Measurements from ENCODE around the gene NOS1AP. TPM values are rescaled to one million over a fixed set of nuclear protein-coding genes. Genes with fewer than 3 reads are reported as not detected.

The NOS1AP gene
- polyA plus RNA-seq, 4 donors = 0.89 to 2.1 (median 1.7) TPM

DNA sequence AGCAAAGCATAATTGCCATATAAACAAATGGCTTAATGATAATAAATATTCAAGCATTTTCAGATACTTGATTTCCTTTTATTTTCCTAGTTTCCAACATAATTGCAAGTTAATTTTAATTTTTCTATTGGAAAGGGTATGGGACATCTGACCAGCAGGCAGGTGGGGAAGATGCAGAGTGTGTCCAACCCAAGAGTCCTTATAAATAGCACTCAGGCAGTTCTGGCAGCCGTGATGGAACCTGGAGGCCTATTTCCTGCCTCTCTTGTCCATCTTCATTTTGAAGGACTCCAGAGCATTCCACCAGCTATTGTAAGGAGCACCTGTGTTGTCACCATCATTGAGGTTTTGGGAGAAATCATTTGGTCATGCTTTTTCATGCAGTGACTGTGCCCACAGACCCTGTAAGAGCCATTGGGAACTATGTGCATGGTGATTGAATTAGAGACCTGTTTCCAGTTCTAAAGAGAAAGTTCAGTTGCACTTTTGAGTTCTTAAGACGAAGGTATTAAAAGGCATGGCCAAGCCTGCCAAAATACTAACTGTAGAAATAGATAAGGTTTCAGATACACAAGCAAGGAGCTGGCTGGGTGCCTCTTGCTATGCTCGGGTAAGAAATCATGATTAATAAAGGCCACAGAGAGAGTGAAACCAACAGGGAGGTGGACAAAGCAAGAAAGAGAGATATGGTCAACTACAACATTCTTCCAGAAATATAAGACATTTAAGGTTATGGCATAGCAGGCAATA, 214.9 kb downstream of the NOS1AP start:
- WGBS, 3 donors = 27 to 51% (median 28%) methylated on average over 3 of the region's 3 CpGs
- Histone ChIP-seq H3K9me3 (ENCODE audit: control insufficient read depth in 2 of 2, insufficient read depth in 1 of 2, low read depth in 1 of 2, low read length in 1 of 2) (no peaks in the 10 kb centered on the region), H3K36me3 (ENCODE audit: control insufficient read depth in 3 of 3, insufficient read depth in 2 of 3, low read depth in 1 of 3, low read length in 3 of 3) (peaks cover 0 to 3% (median 0%) of the 10 kb centered on the region in 3 donors), H3K27me3 (ENCODE audit: control insufficient read depth in 3 of 3, insufficient read depth in 3 of 3, low read length in 3 of 3) (peaks cover 0 to 2% (median 0%) of the 10 kb centered on the region in 3 donors), H3K4me1 (ENCODE audit: control insufficient read depth in 3 of 3, insufficient read depth in 2 of 3, low read depth in 1 of 3, low read length in 2 of 3) (peaks cover 5 to 19% (median 9%) of the 10 kb centered on the region in 3 donors), H3K4me3 (ENCODE audit: low read depth in 1 of 3, low read length in 3 of 3) (no peak overlapping the region), H3K27ac (ENCODE audit: low read depth in 1 of 3, low read length in 2 of 3) (peak overlapping the region; percentile 66 to 80 (median 73))
- FAIRE-seq = no peak
- DNase-seq = peak in 1 of 2 donors; percentile 51

DNA sequence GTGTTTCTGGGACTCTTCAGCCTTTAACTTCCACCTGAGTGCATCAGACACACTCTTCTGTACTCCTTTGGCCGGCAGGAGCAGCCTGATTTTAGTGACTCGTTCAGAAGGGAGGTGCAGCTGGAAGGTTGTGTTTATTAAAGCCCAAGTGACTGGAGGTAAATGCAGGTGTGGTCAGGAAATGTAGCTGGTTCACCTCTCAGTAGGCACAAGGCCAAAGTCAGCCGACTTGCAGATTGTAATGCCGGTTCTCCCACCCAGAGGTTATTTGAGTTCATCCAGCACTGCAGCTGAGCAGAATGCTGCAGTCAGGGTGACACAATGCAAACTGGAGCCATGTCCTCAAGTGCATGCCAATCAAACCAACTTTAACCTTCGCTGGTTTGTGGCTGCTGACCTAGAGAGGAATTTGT, 215.7 kb downstream of the NOS1AP start:
- Histone ChIP-seq H3K4me1 (ENCODE audit: control insufficient read depth in 3 of 3, insufficient read depth in 2 of 3, low read depth in 1 of 3, low read length in 2 of 3) (peaks cover 5 to 19% (median 9%) of the 10 kb centered on the region in 3 donors), H3K27me3 (ENCODE audit: control insufficient read depth in 3 of 3, insufficient read depth in 3 of 3, low read length in 3 of 3) (peaks cover 0 to 2% (median 0%) of the 10 kb centered on the region in 3 donors), H3K4me3 (ENCODE audit: low read depth in 1 of 3, low read length in 3 of 3) (no peak overlapping the region), H3K9me3 (ENCODE audit: control insufficient read depth in 2 of 2, insufficient read depth in 1 of 2, low read depth in 1 of 2, low read length in 1 of 2) (no peaks in the 10 kb centered on the region), H3K27ac (ENCODE audit: low read depth in 1 of 3, low read length in 2 of 3) (peak overlapping the region; percentile 66 to 80 (median 73)), H3K36me3 (ENCODE audit: control insufficient read depth in 3 of 3, insufficient read depth in 2 of 3, low read depth in 1 of 3, low read length in 3 of 3) (peaks cover 0 to 3% (median 0%) of the 10 kb centered on the region in 3 donors)
- WGBS, 3 donors = 7 to 33% (median 19%) methylated on average over 5 of the region's 5 CpGs
- no peak for FAIRE-seq
- peak; percentile 91 to 97 for DNase-seq

DNA sequence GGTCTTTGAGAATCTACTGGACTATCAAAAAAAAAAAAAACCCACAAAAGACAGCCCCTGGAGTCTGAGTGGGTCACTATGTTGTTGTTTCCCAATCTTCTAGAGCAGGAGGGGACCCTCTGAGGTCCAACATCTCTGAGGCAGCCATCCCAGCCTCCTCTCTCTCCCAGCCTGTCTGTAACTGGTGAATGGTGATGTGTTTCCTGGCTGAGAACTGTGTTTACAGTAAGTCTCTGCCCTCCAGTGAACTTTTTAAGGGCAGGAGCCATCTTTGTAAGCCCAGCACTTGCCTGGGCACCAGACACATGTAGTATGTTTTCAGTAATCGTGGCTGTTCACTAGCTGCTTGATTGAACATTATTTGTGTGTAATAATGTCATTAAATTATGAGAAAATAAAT, 221.5 kb downstream of the NOS1AP start:
- H3K4me1 ChIP-seq (ENCODE audit: control insufficient read depth in 3 of 3, insufficient read depth in 2 of 3, low read depth in 1 of 3, low read length in 2 of 3) = peaks cover 0 to 2% (median 0%) of the 10 kb centered on the region in 3 donors
- DNase-seq (no peak), FAIRE-seq (no peak)
- no peak overlapping the region for H3K4me3 ChIP-seq (ENCODE audit: low read depth in 1 of 3, low read length in 3 of 3)
- WGBS, 3 donors = 69 to 95% (median 75%) methylated on average over 1 of the region's 1 CpG
- no peak overlapping the region for H3K27ac ChIP-seq (ENCODE audit: low read depth in 1 of 3, low read length in 2 of 3)
- H3K36me3 ChIP-seq (ENCODE audit: control insufficient read depth in 3 of 3, insufficient read depth in 2 of 3, low read depth in 1 of 3, low read length in 3 of 3) = peaks cover 0 to 3% (median 0%) of the 10 kb centered on the region in 3 donors
- H3K9me3 ChIP-seq (ENCODE audit: control insufficient read depth in 2 of 2, insufficient read depth in 1 of 2, low read depth in 1 of 2, low read length in 1 of 2) = no peaks in the 10 kb centered on the region
- H3K27me3 ChIP-seq (ENCODE audit: control insufficient read depth in 3 of 3, insufficient read depth in 3 of 3, low read length in 3 of 3) = no peaks in the 10 kb centered on the region

DNA sequence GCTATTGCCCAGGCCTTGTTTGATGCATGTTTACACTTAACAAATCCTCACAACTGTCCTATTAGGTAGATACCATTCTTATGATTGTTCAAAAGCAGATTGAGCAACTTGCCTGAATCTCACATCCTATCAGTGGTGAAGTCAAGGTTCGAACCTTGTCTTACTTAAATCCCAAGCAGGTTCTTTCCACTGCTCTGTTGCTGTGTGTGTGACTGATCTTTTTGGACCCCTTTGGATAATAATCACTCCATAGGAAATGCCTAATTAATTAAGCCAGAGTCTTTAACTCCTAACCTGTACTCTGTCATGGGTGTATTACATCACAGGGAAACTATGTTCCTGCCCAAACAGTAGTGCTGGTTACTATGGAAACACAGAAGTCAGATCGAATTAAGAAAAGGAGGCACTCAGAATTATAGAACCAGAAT, 222.9 kb downstream of the NOS1AP start:
- no peak for DNase-seq
- no peaks in the 10 kb centered on the region for H3K27me3 ChIP-seq (ENCODE audit: control insufficient read depth in 3 of 3, insufficient read depth in 3 of 3, low read length in 3 of 3)
- H3K4me1 ChIP-seq (ENCODE audit: control insufficient read depth in 3 of 3, insufficient read depth in 2 of 3, low read depth in 1 of 3, low read length in 2 of 3) = no peaks in the 10 kb centered on the region
- no peak for FAIRE-seq
- H3K36me3 ChIP-seq (ENCODE audit: control insufficient read depth in 3 of 3, insufficient read depth in 2 of 3, low read depth in 1 of 3, low read length in 3 of 3) = peaks cover 0 to 3% (median 0%) of the 10 kb centered on the region in 3 donors
- H3K4me3 ChIP-seq (ENCODE audit: low read depth in 1 of 3, low read length in 3 of 3) = no peak overlapping the region
- H3K27ac ChIP-seq (ENCODE audit: low read depth in 1 of 3, low read length in 2 of 3) = no peak overlapping the region
- 69 to 74% (median 71%) methylated on average over 2 of the region's 2 CpGs for WGBS, 3 donors
- H3K9me3 ChIP-seq (ENCODE audit: control insufficient read depth in 2 of 2, insufficient read depth in 1 of 2, low read depth in 1 of 2, low read length in 1 of 2) = no peaks in the 10 kb centered on the region

DNA sequence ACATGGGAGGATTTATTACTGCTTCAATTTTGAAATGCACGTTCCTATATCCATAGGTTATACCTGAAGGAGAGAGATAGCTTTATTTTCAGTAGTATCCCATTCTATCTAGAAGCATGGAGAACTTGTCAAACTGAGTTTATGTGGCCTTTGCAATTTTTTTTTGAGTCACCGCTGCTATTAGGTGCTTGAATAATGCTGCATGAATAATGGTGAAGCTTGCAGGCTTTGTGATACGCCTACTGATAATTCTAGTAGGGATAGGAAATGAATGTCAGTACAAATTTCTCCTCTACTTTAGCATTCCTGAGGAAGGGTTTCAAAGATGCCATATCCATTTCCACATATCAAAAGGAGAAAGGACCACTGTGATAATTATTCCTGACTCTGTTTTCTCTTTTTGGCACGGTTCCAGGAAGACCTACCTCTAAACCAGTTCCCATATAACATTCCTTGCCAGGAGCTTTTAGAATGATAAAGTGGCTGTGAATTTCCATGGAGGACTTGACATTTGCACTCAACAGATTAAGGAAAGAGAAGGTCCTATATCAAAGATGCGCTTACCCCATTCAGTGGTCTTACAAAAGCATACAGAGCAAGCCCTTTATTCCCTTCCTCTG, 223.7 kb downstream of the NOS1AP start:
- no peaks in the 10 kb centered on the region for H3K9me3 ChIP-seq (ENCODE audit: control insufficient read depth in 2 of 2, insufficient read depth in 1 of 2, low read depth in 1 of 2, low read length in 1 of 2)
- H3K27me3 ChIP-seq (ENCODE audit: control insufficient read depth in 3 of 3, insufficient read depth in 3 of 3, low read length in 3 of 3) = no peaks in the 10 kb centered on the region
- H3K27ac ChIP-seq (ENCODE audit: low read depth in 1 of 3, low read length in 2 of 3) = no peak overlapping the region
- H3K36me3 ChIP-seq (ENCODE audit: control insufficient read depth in 3 of 3, insufficient read depth in 2 of 3, low read depth in 1 of 3, low read length in 3 of 3) = no peaks in the 10 kb centered on the region
- FAIRE-seq = no peak
- no peak for DNase-seq
- H3K4me1 ChIP-seq (ENCODE audit: control insufficient read depth in 3 of 3, insufficient read depth in 2 of 3, low read depth in 1 of 3, low read length in 2 of 3) = no peaks in the 10 kb centered on the region
- WGBS, 3 donors = 72 to 83% (median 80%) methylated on average over 5 of the region's 5 CpGs
- H3K4me3 ChIP-seq (ENCODE audit: low read depth in 1 of 3, low read length in 3 of 3) = no peak overlapping the region

DNA sequence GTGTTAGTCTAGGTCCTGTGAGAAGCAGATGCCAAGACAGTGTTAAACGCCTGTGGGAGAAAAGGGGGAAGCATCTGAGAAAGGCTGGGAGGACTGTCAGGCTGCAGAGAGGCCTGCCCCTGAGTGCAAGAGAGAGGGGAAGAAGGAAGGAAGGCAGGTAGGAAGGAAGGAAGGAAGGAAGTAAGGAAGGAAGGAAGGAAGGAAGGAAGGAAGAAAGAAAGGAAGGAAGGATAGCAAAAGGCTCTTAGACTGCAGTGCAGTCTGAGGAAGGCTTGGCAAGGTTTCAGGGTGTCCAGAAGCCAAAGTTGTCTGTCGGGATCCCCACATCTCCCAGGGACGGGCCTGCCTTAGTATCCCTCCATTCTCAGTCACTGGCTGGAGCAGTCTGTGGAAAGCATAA, 224.5 kb downstream of the NOS1AP start:
- no peaks in the 10 kb centered on the region for H3K9me3 ChIP-seq (ENCODE audit: control insufficient read depth in 2 of 2, insufficient read depth in 1 of 2, low read depth in 1 of 2, low read length in 1 of 2)
- FAIRE-seq (no peak), DNase-seq (no peak)
- no peak overlapping the region for H3K4me3 ChIP-seq (ENCODE audit: low read depth in 1 of 3, low read length in 3 of 3)
- 83 to 91% (median 87%) methylated on average over 3 of the region's 3 CpGs for WGBS, 3 donors
- H3K27me3 ChIP-seq (ENCODE audit: control insufficient read depth in 3 of 3, insufficient read depth in 3 of 3, low read length in 3 of 3) = no peaks in the 10 kb centered on the region
- no peaks in the 10 kb centered on the region for H3K4me1 ChIP-seq (ENCODE audit: control insufficient read depth in 3 of 3, insufficient read depth in 2 of 3, low read depth in 1 of 3, low read length in 2 of 3)
- no peaks in the 10 kb centered on the region for H3K36me3 ChIP-seq (ENCODE audit: control insufficient read depth in 3 of 3, insufficient read depth in 2 of 3, low read depth in 1 of 3, low read length in 3 of 3)
- H3K27ac ChIP-seq (ENCODE audit: low read depth in 1 of 3, low read length in 2 of 3) = no peak overlapping the region

DNA sequence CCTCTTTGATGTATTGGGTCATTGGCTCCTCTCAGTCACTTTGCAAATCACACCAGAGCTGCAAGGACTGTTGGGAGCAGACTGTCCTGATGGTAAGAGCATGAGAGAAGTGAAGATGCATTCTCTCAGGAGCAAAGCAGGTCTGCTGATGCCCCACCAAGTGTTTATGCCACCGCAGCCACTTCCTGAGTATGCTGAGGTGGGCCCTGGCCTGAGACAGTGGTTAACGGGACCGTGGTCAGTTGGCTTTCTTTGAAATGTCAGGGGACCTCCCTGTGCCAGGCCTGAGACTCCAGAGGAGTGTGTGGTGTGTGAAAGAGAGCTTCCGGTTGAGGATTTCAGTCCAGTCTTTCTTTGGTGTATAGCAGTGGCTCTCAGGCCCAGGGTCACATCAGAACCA, 227.7 kb downstream of the NOS1AP start:
- no peak for FAIRE-seq

DNA sequence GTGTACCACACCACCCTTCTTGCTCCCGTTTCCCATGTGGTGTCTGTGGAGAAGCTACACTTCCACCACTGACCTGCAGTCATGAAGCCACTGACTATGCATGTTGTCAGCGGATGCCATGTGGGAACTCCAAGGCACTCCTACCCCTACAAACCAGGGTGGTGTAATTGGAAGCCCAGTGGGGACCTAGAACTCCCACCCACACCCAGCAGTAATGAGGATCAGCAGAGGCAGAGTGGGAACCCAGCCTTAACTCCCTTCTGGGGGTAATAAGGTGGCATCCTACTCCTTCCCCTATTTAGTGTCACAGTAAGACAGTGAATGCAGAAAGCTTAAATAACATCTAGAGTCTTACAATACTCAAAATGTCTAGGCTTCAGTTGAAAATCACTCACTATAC, 228.8 kb downstream of the NOS1AP start:
- H3K9me3 ChIP-seq (ENCODE audit: control insufficient read depth in 2 of 2, insufficient read depth in 1 of 2, low read depth in 1 of 2, low read length in 1 of 2) = no peaks in the 10 kb centered on the region
- no peak overlapping the region for H3K4me3 ChIP-seq (ENCODE audit: low read depth in 1 of 3, low read length in 3 of 3)
- no peak for FAIRE-seq
- no peaks in the 10 kb centered on the region for H3K4me1 ChIP-seq (ENCODE audit: control insufficient read depth in 3 of 3, insufficient read depth in 2 of 3, low read depth in 1 of 3, low read length in 2 of 3)
- no peak overlapping the region for H3K27ac ChIP-seq (ENCODE audit: low read depth in 1 of 3, low read length in 2 of 3)
- H3K36me3 ChIP-seq (ENCODE audit: control insufficient read depth in 3 of 3, insufficient read depth in 2 of 3, low read depth in 1 of 3, low read length in 3 of 3) = no peaks in the 10 kb centered on the region
- no peak for DNase-seq
- H3K27me3 ChIP-seq (ENCODE audit: control insufficient read depth in 3 of 3, insufficient read depth in 3 of 3, low read length in 3 of 3) = peaks cover 0 to 4% (median 0%) of the 10 kb centered on the region in 3 donors
- 84 to 98% (median 86%) methylated on average over 2 of the region's 2 CpGs for WGBS, 3 donors

More for the DNA sequence above, 227.7 kb downstream of the NOS1AP start:
- H3K27me3 ChIP-seq (ENCODE audit: control insufficient read depth in 3 of 3, insufficient read depth in 3 of 3, low read length in 3 of 3) = peaks cover 0 to 4% (median 0%) of the 10 kb centered on the region in 3 donors
- H3K9me3 ChIP-seq (ENCODE audit: control insufficient read depth in 2 of 2, insufficient read depth in 1 of 2, low read depth in 1 of 2, low read length in 1 of 2) = no peaks in the 10 kb centered on the region
- H3K4me3 ChIP-seq (ENCODE audit: low read depth in 1 of 3, low read length in 3 of 3) = no peak overlapping the region
- no peak for DNase-seq
- no peak overlapping the region for H3K27ac ChIP-seq (ENCODE audit: low read depth in 1 of 3, low read length in 2 of 3)
- no peaks in the 10 kb centered on the region for H3K4me1 ChIP-seq (ENCODE audit: control insufficient read depth in 3 of 3, insufficient read depth in 2 of 3, low read depth in 1 of 3, low read length in 2 of 3)
- H3K36me3 ChIP-seq (ENCODE audit: control insufficient read depth in 3 of 3, insufficient read depth in 2 of 3, low read depth in 1 of 3, low read length in 3 of 3) = no peaks in the 10 kb centered on the region
- 73 to 87% (median 77%) methylated on average over 4 of the region's 4 CpGs for WGBS, 3 donors
